ENCODE data around the gene SETSIP. TPM values are rescaled to one million over a fixed set of nuclear protein-coding genes. Genes with fewer than 3 reads are reported as not detected.
"Not testable (repeated sequence)": the region's sequence is repeated elsewhere in the genome, so short reads cannot be mapped to it uniquely, and the experiment has no call there.

SETSIP gene
- total RNA-seq, 1 donor from 2014 or later, result not detected

- intact Hi-C loops (cut with DNase I), result loop anchor here (5.0 to 10.0 kb wide), 2 partner anchors 217 to 576 kb away; partner anchors contain the start of genes CDC7, GLMN and RPAP2
- H3K9me3 ChIP-seq, result peaks cover 1 to 4% of the 10 kb centered on the region in 2 donors
- TF ChIP-seq CTCF (IDR thresholded peaks at IDR 0.05), result no peak
- H3K36me3 ChIP-seq, result peaks cover 0 to under 1% of the 10 kb centered on the region in 2 donors
- peak within 1 kb of the TSS; percentile 62 to 89 for H3K4me3 ChIP-seq
- H3K27me3 ChIP-seq, result no peaks in the 10 kb centered on the region
- H3K4me1 ChIP-seq, result peaks cover 3 to 8% of the 10 kb centered on the region in 2 donors
- H3K27ac ChIP-seq, result peak within 1 kb of the TSS; percentile 63 to 69
- peak; percentile 47 to 91 for DNase-seq (ENCODE audit: low spot score in 2 of 2)
Measured at GRCh38 chr1:92080128-92080985, 5.1 kb upstream of the SETSIP start, which contains the start of gene BTBD8. TSS of gene BTBD8 (plus strand) at chr1:92080345. CDS start at chr1:92080572, 227 bp downstream.

- Histone ChIP-seq H3K36me3 (no peaks in the 10 kb centered on the region), H3K27ac (no peak overlapping the region), H3K4me1 (peaks cover 3 to 8% of the 10 kb centered on the region in 2 donors), H3K9me3 (no peaks in the 10 kb centered on the region), H3K4me3 (peak overlapping the region; percentile 62 to 89), H3K27me3 (no peaks in the 10 kb centered on the region)
- intact Hi-C loops (cut with DNase I), result no loop called here
- no peak for TF ChIP-seq CTCF (IDR thresholded peaks at IDR 0.05)
- no peak for DNase-seq (ENCODE audit: low spot score in 2 of 2)
Measured at GRCh38 chr1:92079441-92079840, 4.2 kb upstream of the SETSIP start.

- H3K4me1 ChIP-seq; intact Hi-C loops (cut with DNase I); H3K36me3 ChIP-seq; H3K4me3 ChIP-seq; DNase-seq (ENCODE audit: low spot score in 2 of 2); H3K27ac ChIP-seq; H3K27me3 ChIP-seq; H3K9me3 ChIP-seq: not testable (repeated sequence)
Measured at GRCh38 chr1:92078077-92078476, 2.9 kb upstream of the SETSIP start.

GRCh38 chr1:92076363-92076762, 1.2 kb upstream of the SETSIP start:
- Histone ChIP-seq H3K36me3 (no peaks in the 10 kb centered on the region), H3K27ac (no peak overlapping the region), H3K4me1 (peaks cover 3 to 7% of the 10 kb centered on the region in 2 donors), H3K4me3 (no peak overlapping the region), H3K27me3 (no peaks in the 10 kb centered on the region), H3K9me3 (no peaks in the 10 kb centered on the region)
- no peak for DNase-seq (ENCODE audit: low spot score in 2 of 2)
- TF ChIP-seq CTCF (IDR thresholded peaks at IDR 0.05), result no peak
- intact Hi-C loops (cut with DNase I), result no loop called here

GRCh38 chr1:92074446-92074845, 765 bp downstream of the SETSIP start:
- H3K4me3 ChIP-seq; H3K9me3 ChIP-seq; H3K27me3 ChIP-seq; H3K36me3 ChIP-seq; H3K27ac ChIP-seq; intact Hi-C loops (cut with DNase I); H3K4me1 ChIP-seq; DNase-seq (ENCODE audit: low spot score in 2 of 2): not testable (repeated sequence)

- intact Hi-C loops (cut with DNase I), result no loop called here
- H3K4me1 ChIP-seq, result no peaks in the 10 kb centered on the region
- TF ChIP-seq CTCF (IDR thresholded peaks at IDR 0.05), result no peak
- H3K9me3 ChIP-seq, result no peaks in the 10 kb centered on the region
- H3K4me3 ChIP-seq, result no peak overlapping the region
- H3K27me3 ChIP-seq, result no peaks in the 10 kb centered on the region
- no peaks in the 10 kb centered on the region for H3K36me3 ChIP-seq
- no peak overlapping the region for H3K27ac ChIP-seq
- DNase-seq (ENCODE audit: low spot score in 2 of 2), result no peak
Measured at GRCh38 chr1:92070892-92071291, 4.3 kb downstream of the SETSIP start.
